MCF 10A (cell line): Measurements from ENCODE around the gene CGB8. TPM values are rescaled to one million over a fixed set of nuclear protein-coding genes. Genes with fewer than 3 reads are reported as not detected.
"Not testable (repeated sequence)": the region's sequence is repeated elsewhere in the genome, so short reads cannot be mapped to it uniquely, and the experiment has no call there.

Experiments
- BruUV-seq: library from RNA; stranded (reverse); fragments of 400-500 nt; replicated peaks from 2 replicates; lab custom pipeline; 2021; lab: Mats Ljungman, UMichigan
- CTCF ChIA-PET: fragments of 300-600 bp; sonication (Branson Sonifier 250); formaldehyde crosslinking; extraction: SDS; loops from one replicate; lab custom pipeline; 2021; ENCODE audit warnings: antibody characterized with exemption, inconsistent platforms; lab: Yijun Ruan, JAX
- POLR2A ChIA-PET: fragments of 300-600, 350-650 bp; sonication (Branson Sonifier 250); formaldehyde crosslinking; extraction: SDS; loops from one replicate; lab custom pipeline; 2020; ENCODE audit warnings: antibody characterized with exemption, inconsistent platforms; lab: Yijun Ruan, JAX
- DNase-seq: peaks from one replicate; pipeline ENCODE4 v3.0.0-alpha.2; 2018; ENCODE audit not compliant: unreplicated experiment
- H3K27ac Mint-ChIP-seq: one replicate; pipeline ENCODE4 v1.8.0; 2022; ENCODE audit warnings: mild to moderate bottlenecking, low read depth, mixed read lengths; ENCODE audit not compliant: unreplicated experiment
- H3K27me3 Mint-ChIP-seq: one replicate; pipeline ENCODE4 v1.8.0; 2022; ENCODE audit warnings: mixed read lengths; ENCODE audit not compliant: insufficient read depth, unreplicated experiment
- H3K36me3 Mint-ChIP-seq: one replicate; pipeline ENCODE4 v1.8.0; 2022; ENCODE audit warnings: mild to moderate bottlenecking, moderate library complexity, mixed read lengths; ENCODE audit not compliant: insufficient read depth, unreplicated experiment
- H3K4me1 Mint-ChIP-seq: one replicate; pipeline ENCODE4 v1.8.0; 2022; ENCODE audit warnings: mixed read lengths; ENCODE audit not compliant: insufficient read depth, unreplicated experiment
- H3K4me3 Mint-ChIP-seq: one replicate; pipeline ENCODE4 v1.8.0; 2022; ENCODE audit warnings: mild to moderate bottlenecking, moderate library complexity, mixed read lengths; ENCODE audit not compliant: unreplicated experiment
- H3K9me3 Mint-ChIP-seq: one replicate; pipeline ENCODE4 v1.8.0; 2022; ENCODE audit warnings: mixed read lengths; ENCODE audit not compliant: unreplicated experiment
- CTCF ChIP-seq: fragments of 200-600 bp; IDR thresholded peaks from one replicate; pipeline ENCODE4 v1.8.0; 2022; ENCODE audit warnings: antibody characterized with exemption, mild to moderate bottlenecking; ENCODE audit not compliant: unreplicated experiment
- intact Hi-C: fragments of 100-400 bp; cut with micrococcal nuclease; formaldehyde crosslinking; loops from 2 replicates; pipeline ENCODE4 v1.14.1; 2022
- total RNA-seq: library from RNA; stranded (reverse); gene quantifications from 2 replicates; pipeline ENCODE4 v1.2.3, GENCODE V29; 2022

CGB8 gene
- total RNA-seq, 1 experiment from 2014 or later: 1.3 TPM

DNA sequence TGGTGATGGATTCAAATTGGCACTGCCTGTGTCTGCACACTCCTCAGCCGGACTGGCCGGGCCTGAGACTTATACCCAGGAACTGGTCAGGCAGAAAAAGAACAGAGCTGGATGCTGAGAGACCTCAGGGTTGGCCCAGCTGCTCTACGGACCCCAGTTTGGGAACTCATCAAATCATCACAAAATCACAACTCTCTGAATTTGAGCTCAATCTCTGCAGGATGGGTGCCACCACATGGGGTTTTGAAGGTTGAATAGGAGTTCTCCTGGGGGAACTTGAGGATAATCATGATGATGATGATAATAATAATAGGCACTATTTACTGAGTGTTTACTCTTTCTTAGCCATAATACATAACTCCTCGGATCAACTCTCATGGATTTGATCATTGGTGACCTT is 6.2 kb downstream of the CGB8 start:
- DNase-seq, CTCF ChIA-PET, H3K4me3 Mint-ChIP-seq, H3K27me3 Mint-ChIP-seq, intact Hi-C loops, BruUV-seq, POLR2A ChIA-PET, H3K27ac Mint-ChIP-seq, H3K36me3 Mint-ChIP-seq, H3K9me3 Mint-ChIP-seq: not testable (repeated sequence)
- H3K4me1 Mint-ChIP-seq: peaks cover 12% of the 10 kb centered on the region

- Mint-ChIP-seq H3K9me3 (no peaks in the 10 kb centered on the region), H3K4me1 (peaks cover 12% of the 10 kb centered on the region), H3K27ac (peak overlapping the region; percentile 84), H3K4me3 (no peak overlapping the region), H3K36me3 (no peaks in the 10 kb centered on the region), H3K27me3 (no peaks in the 10 kb centered on the region)
- TF ChIP-seq CTCF: no peak
- intact Hi-C loops: no loop called here
- no peak for DNase-seq
- CTCF ChIA-PET: no interaction called here
- no TSS peak for BruUV-seq
- POLR2A ChIA-PET: no interaction called here
Observed at GRCh38 chr19:49042177-49042576, 6.7 kb downstream of the CGB8 start.

- BruUV-seq, H3K9me3 Mint-ChIP-seq, H3K27ac Mint-ChIP-seq, H3K4me3 Mint-ChIP-seq, H3K27me3 Mint-ChIP-seq, H3K36me3 Mint-ChIP-seq, POLR2A ChIA-PET, DNase-seq, intact Hi-C loops: not testable (repeated sequence)
- peaks cover 12% of the 10 kb centered on the region for H3K4me1 Mint-ChIP-seq
- CTCF ChIA-PET: interaction anchor here (0.7 kb wide), 1 partner anchor 46 kb away, joined by 3 read pairs; the partner anchor contains the start of gene RUVBL2
Observed at GRCh38 chr19:49039736-49040135, 9.2 kb downstream of the CGB8 start.

GRCh38 chr19:49038557-49039276 is 10.2 kb downstream of the CGB8 start:
- BruUV-seq, H3K9me3 Mint-ChIP-seq, H3K4me3 Mint-ChIP-seq, POLR2A ChIA-PET, H3K27me3 Mint-ChIP-seq, H3K27ac Mint-ChIP-seq, intact Hi-C loops, CTCF ChIA-PET, H3K36me3 Mint-ChIP-seq: not testable (repeated sequence)
- peak; percentile 68 for DNase-seq
- H3K4me1 Mint-ChIP-seq: peaks cover 12% of the 10 kb centered on the region

DNA sequence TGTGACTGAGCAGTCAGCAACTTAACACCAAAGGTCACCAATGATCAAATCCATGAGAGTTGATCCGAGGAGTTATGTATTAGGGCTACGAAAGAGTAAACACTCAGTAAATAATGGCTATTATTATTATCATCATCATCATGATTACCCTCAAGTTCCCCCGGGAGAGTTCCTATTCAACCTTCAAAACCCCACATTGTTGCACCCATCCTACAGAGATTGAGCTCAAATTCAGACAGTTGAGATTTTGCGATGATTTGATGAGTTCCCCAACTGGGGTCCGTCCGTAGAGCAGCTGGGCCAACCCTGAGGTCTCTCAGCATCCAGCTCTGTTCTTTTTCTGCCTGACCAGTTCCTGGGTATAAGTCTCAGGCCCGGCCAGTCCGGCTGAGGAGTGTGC is 10.8 kb downstream of the CGB8 start:
- CTCF ChIA-PET, POLR2A ChIA-PET, H3K9me3 Mint-ChIP-seq, H3K4me3 Mint-ChIP-seq, intact Hi-C loops, H3K27ac Mint-ChIP-seq, H3K36me3 Mint-ChIP-seq, BruUV-seq, DNase-seq, H3K27me3 Mint-ChIP-seq: not testable (repeated sequence)
- peaks cover 12% of the 10 kb centered on the region for H3K4me1 Mint-ChIP-seq

DNA sequence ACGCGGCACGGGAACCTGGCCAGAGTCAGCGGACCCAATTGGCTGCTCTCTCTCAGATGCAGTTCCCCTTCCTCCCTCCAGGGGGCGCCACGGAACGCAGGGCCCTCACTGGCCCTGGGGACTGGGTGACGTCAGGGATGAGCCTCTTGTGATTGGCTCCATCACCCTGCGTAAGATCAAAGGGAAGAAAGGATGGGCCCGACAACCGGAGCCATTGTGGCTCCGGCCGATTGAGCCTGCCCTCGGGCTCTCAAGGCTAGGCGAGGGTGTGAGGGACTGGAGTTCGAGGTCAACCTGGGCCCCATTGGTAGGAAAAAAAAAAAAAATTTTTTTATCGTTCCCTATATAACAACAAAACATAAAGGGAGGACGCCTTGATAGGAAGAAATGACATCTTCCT is 12.1 kb downstream of the CGB8 start, which contains the start of gene CGB1:
Gene CGB1, minus strand, starts transcription at position 81 of the 400 bp plus-strand sequence. CDS start 184 bp downstream, outside the sequence.
- intact Hi-C loops, H3K27ac Mint-ChIP-seq: not testable (repeated sequence)

More for the DNA sequence above, 12.1 kb downstream of the CGB8 start, which contains the start of gene CGB1:
- CTCF ChIA-PET, H3K27me3 Mint-ChIP-seq, BruUV-seq, DNase-seq, H3K9me3 Mint-ChIP-seq, H3K4me1 Mint-ChIP-seq, H3K36me3 Mint-ChIP-seq, H3K4me3 Mint-ChIP-seq, POLR2A ChIA-PET: not testable (repeated sequence)
- peak; percentile 54 for TF ChIP-seq CTCF
